ENCODE data around the gene SHC2.

DNA sequence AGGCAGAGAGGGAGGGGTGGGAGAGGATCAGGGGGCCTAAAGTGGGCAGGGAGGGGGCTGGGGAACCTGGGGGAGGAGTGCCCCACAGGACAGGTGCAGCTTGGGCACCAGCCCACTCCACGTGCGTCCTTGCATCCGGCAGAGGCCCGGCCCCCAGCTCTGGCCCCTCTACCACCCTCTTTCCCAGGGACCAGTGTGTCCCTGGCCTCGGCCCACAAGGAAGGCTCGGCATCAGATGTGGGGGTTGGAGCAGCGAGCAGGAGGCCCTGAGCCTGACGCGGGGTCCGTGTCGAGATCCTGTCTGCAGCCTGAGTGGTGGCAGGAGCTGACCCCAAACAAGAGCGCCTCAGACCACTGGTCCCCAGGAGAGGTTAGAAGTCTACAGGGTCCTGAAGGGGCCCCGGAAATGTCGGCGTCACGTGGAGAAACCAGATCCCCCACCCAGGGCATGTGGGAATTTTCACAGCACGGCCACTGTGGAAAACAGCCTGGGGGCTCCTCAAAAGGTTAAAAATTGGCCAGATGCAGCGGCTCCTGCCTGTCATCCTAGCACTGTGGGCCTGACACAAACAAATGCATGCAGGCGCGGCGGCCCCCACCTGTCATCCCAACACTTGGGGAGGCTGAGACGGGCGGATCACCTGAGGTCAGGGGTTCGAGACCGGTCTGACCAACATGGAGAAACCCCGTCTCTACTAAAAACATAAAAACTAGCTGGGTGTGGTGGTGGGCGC is 21.5 kb downstream of the SHC2 start:
- TF ChIP-seq, protein P1, sequence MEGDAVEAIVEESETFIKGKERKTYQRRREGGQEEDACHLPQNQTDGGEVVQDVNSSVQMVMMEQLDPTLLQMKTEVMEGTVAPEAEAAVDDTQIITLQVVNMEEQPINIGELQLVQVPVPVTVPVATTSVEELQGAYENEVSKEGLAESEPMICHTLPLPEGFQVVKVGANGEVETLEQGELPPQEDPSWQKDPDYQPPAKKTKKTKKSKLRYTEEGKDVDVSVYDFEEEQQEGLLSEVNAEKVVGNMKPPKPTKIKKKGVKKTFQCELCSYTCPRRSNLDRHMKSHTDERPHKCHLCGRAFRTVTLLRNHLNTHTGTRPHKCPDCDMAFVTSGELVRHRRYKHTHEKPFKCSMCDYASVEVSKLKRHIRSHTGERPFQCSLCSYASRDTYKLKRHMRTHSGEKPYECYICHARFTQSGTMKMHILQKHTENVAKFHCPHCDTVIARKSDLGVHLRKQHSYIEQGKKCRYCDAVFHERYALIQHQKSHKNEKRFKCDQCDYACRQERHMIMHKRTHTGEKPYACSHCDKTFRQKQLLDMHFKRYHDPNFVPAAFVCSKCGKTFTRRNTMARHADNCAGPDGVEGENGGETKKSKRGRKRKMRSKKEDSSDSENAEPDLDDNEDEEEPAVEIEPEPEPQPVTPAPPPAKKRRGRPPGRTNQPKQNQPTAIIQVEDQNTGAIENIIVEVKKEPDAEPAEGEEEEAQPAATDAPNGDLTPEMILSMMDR (IDR thresholded peaks at IDR 0.05): no peak
- TF ChIP-seq MAX (IDR thresholded peaks at IDR 0.05; ENCODE audit: low read depth) (no peak), POLR2AphosphoS5 (IDR thresholded peaks at IDR 0.05; ENCODE audit: low read depth, low read length) (no peak), JUND (IDR thresholded peaks at IDR 0.05) (no peak), NRF1 (IDR thresholded peaks at IDR 0.05; ENCODE audit: low read depth, low read length) (no peak), TCF12 (IDR thresholded peaks at IDR 0.05) (no peak), REST (IDR thresholded peaks at IDR 0.05; ENCODE audit: low read depth, low read length) (no peak)
